GM23338 (cell line): ENCODE results near the gene TBC1D30. TPM values are rescaled to one million over a fixed set of nuclear protein-coding genes. Genes with fewer than 3 reads are reported as not detected.

Experiments used
- ATAC-seq: fragments of 200-7000 bp; cut with Tn5 transposase; 3 replicates; pipeline ENCODE4 v1.9.1; 2020
- DNase-seq: peaks from one replicate; pipeline ENCODE4 v3.0.0-alpha.2; 2015; ENCODE audit warnings: low spot score
- H2AFZ ChIP-seq: fragments of 200-600 bp; sonication (generic); 2 replicates; pipeline ENCODE4 v1.8.0; 2016; ENCODE audit warnings: antibody characterized with exemption, mild to moderate bottlenecking, moderate library complexity
- H3F3A ChIP-seq: fragments of 200-600 bp; sonication (generic); replicated peaks from 2 replicates; pipeline ENCODE4 v1.8.0; 2017; ENCODE audit warnings: antibody characterized with exemption, mixed run types, low read depth
- H3K27ac ChIP-seq: fragments of 200-600 bp; sonication (generic); 2 replicates; pipeline ENCODE4 v1.6.1; 2016; ENCODE audit warnings: low read depth
- H3K27me3 ChIP-seq: fragments of 200-600 bp; sonication (generic); 2 replicates; pipeline ENCODE4 v1.8.0; 2016; ENCODE audit warnings: mild to moderate bottlenecking, mixed run types, moderate library complexity; ENCODE audit not compliant: insufficient read depth
- H3K36me3 ChIP-seq: fragments of 200-600 bp; sonication (generic); 2 replicates; pipeline ENCODE4 v1.8.0; 2016; ENCODE audit warnings: mild to moderate bottlenecking; ENCODE audit not compliant: insufficient read depth
- H3K4me1 ChIP-seq: fragments of 200-600 bp; sonication (generic); 2 replicates; pipeline ENCODE4 v1.8.0; 2016; ENCODE audit warnings: mild to moderate bottlenecking, moderate library complexity; ENCODE audit not compliant: insufficient read depth
- H3K4me2 ChIP-seq: fragments of 200-600 bp; sonication (generic); 2 replicates; pipeline ENCODE4 v1.7.1; 2017; ENCODE audit warnings: mixed run types
- H3K4me3 ChIP-seq: fragments of 200-600 bp; sonication (generic); 2 replicates; pipeline ENCODE4 v1.6.1; 2016; ENCODE audit warnings: mixed run types
- H3K79me2 ChIP-seq: fragments of 200-600 bp; sonication (generic); replicated peaks from 2 replicates; pipeline ENCODE4 v1.8.0; 2017; ENCODE audit warnings: mild to moderate bottlenecking; ENCODE audit not compliant: insufficient read depth
- H3K9me2 ChIP-seq: fragments of 200-600 bp; sonication (generic); 2 replicates; pipeline ENCODE4 v1.8.0; 2017; ENCODE audit not compliant: insufficient read depth
- H4K20me1 ChIP-seq: fragments of 200-600 bp; sonication (generic); replicated peaks from 2 replicates; pipeline ENCODE4 v1.8.0; 2017; ENCODE audit warnings: mild to moderate bottlenecking; ENCODE audit not compliant: insufficient read depth
- H3K27ac Mint-ChIP-seq: 2 replicates; pipeline ENCODE4 v1.8.0; 2020; ENCODE audit warnings: inconsistent platforms, mild to moderate bottlenecking, moderate library complexity, mixed read lengths
- H3K27me3 Mint-ChIP-seq: 3 replicates; pipeline ENCODE4 v1.8.0; 2022; ENCODE audit warnings: low read depth, mild to moderate bottlenecking, moderate library complexity, mixed read lengths, inconsistent platforms; ENCODE audit not compliant: insufficient read depth, poor library complexity
- H3K36me3 Mint-ChIP-seq: 3 replicates; pipeline ENCODE4 v1.8.0; 2021; ENCODE audit warnings: low read depth, mild to moderate bottlenecking, inconsistent platforms, moderate library complexity, mixed read lengths
- H3K4me1 Mint-ChIP-seq: 3 replicates; pipeline ENCODE4 v1.8.0; 2020; ENCODE audit warnings: mild to moderate bottlenecking, inconsistent platforms, mixed read lengths
- H3K4me3 Mint-ChIP-seq: 3 replicates; pipeline ENCODE4 v1.8.0; 2021; ENCODE audit warnings: moderate library complexity, mild to moderate bottlenecking, inconsistent platforms, mixed read lengths
- H3K9me3 Mint-ChIP-seq: 3 replicates; pipeline ENCODE4 v1.8.0; 2020; ENCODE audit warnings: moderate library complexity, mild to moderate bottlenecking, inconsistent platforms, mixed read lengths
- CREB1 ChIP-seq: fragments of 250-450 bp; sonication (Bioruptor Pico); IDR thresholded peaks from 2 replicates; pipeline ENCODE4 v1.5.0; 2020; ENCODE audit warnings: low read depth, mild to moderate bottlenecking, moderate library complexity
- CTCF ChIP-seq, 2 experiments: fragments of 200-600 bp in 1 of 2; sonication (generic) in 1 of 2; conservative IDR thresholded peaks; 2 replicates each; pipeline versions ENCODE4 v1.5.1 to v1.6.1; 2016 to 2017; ENCODE audit warnings: antibody characterized with exemption in 2 of 2, low read depth in 2 of 2, mild to moderate bottlenecking in 2 of 2, moderate library complexity in 1 of 2
- ETS1 ChIP-seq: IDR thresholded peaks from 2 replicates; pipeline ENCODE4 v1.6.1; 2016; ENCODE audit warnings: antibody characterized with exemption
- EZH2phosphoT487 ChIP-seq: fragments of 200-600 bp; sonication (generic); IDR thresholded peaks from one replicate; pipeline ENCODE4 v1.8.1; 2018; ENCODE audit warnings: antibody characterized with exemption; ENCODE audit not compliant: unreplicated experiment
- JUNB ChIP-seq: IDR thresholded peaks from one replicate; pipeline ENCODE4 v1.6.1; 2016; ENCODE audit warnings: antibody characterized with exemption; ENCODE audit not compliant: unreplicated experiment
- NANOG ChIP-seq: IDR thresholded peaks from 2 replicates; pipeline ENCODE4 v1.6.1; 2016; ENCODE audit warnings: antibody characterized with exemption, borderline replicate concordance
- POLR2AphosphoS5 ChIP-seq: IDR thresholded peaks from 2 replicates; pipeline ENCODE4 v1.6.1; 2016; ENCODE audit warnings: antibody characterized with exemption, low read depth
- STAT1 ChIP-seq: IDR thresholded peaks from one replicate; pipeline ENCODE4 v1.6.1; 2016; ENCODE audit warnings: antibody characterized with exemption; ENCODE audit not compliant: unreplicated experiment
- ZNF114 ChIP-seq: fragments of 250-450 bp; sonication (Bioruptor Pico); IDR thresholded peaks from 2 replicates; pipeline ENCODE4 v1.5.0; 2020; ENCODE audit warnings: mild to moderate bottlenecking, moderate library complexity
- ZNF331 ChIP-seq: fragments of 250-450 bp; sonication (Bioruptor Pico); IDR thresholded peaks from 2 replicates; pipeline ENCODE4 v1.5.0; 2020; ENCODE audit warnings: low read depth, mild to moderate bottlenecking, moderate library complexity
- ZNF462 ChIP-seq: fragments of 250-450 bp; sonication (Bioruptor Pico); IDR thresholded peaks from 2 replicates; pipeline ENCODE4 v1.5.0; 2020; ENCODE audit warnings: mild to moderate bottlenecking, moderate library complexity
- polyA plus RNA-seq: library from polyadenylated mRNA; unstranded; fragments of >200 nt; fragmentation: Nextera tagmentation; extraction: Ambion mirVana; gene quantifications from 2 replicates; pipeline ENCODE4 v1.2.1, GENCODE V29; 2016
- total RNA-seq: library from RNA; depleted of rRNA; stranded (reverse); fragments of >200 nt; shearing (Covaris generic); gene quantifications from 2 replicates; pipeline ENCODE4 v1.2.3, GENCODE V29; 2014

TBC1D30 gene
- total and polyA plus RNA-seq, 2 experiments from 2014 or later = 2.9 to 9.6 TPM

- Histone ChIP-seq H3K4me1 (peaks cover 2% of the 10 kb centered on the region), H3K79me2 (no peaks in the 10 kb centered on the region), H3F3A (no peaks in the 10 kb centered on the region), H4K20me1 (no peaks in the 10 kb centered on the region), H3K4me2 (no peak overlapping the region), H3K27ac (no peak overlapping the region), H3K4me3 (no peak overlapping the region), H3K9me2 (no peaks in the 10 kb centered on the region), H3K36me3 (no peaks in the 10 kb centered on the region), H2AFZ (no peak overlapping the region), H3K27me3 (no peaks in the 10 kb centered on the region)
- no peak overlapping the region for H3K4me3 Mint-ChIP-seq
- H3K9me3 Mint-ChIP-seq = no peaks in the 10 kb centered on the region
- H3K36me3 Mint-ChIP-seq = no peaks in the 10 kb centered on the region
- TF ChIP-seq CREB1 (CRISPR knock-in tag) = no peak
- no peak for TF ChIP-seq ZNF114
- no peak for TF ChIP-seq JUNB
- no peak for TF ChIP-seq NANOG
- no peak for TF ChIP-seq EZH2phosphoT487
- TF ChIP-seq ZNF462 = no peak
- no peak overlapping the region for H3K27ac Mint-ChIP-seq
- DNase-seq = no peak
- peaks cover 2% of the 10 kb centered on the region for H3K27me3 Mint-ChIP-seq
- peak; percentile 43 for ATAC-seq
- peaks cover 2% of the 10 kb centered on the region; the same call in 2 of the 3 replicates for H3K4me1 Mint-ChIP-seq
These were observed 30.8 kb upstream of the TBC1D30 start for GRCh38 chr12:64793610-64794009.

- no peaks in the 10 kb centered on the region for H3K9me2 ChIP-seq
- Mint-ChIP-seq H3K9me3 (no peaks in the 10 kb centered on the region), H3K4me3 (no peak overlapping the region), H3K4me1 (peaks cover 2% of the 10 kb centered on the region; the same call in 2 of the 3 replicates), H3K27ac (no peak overlapping the region), H3K27me3 (peaks cover 3% of the 10 kb centered on the region), H3K36me3 (no peaks in the 10 kb centered on the region)
- ATAC-seq (no peak), DNase-seq (no peak)
- no peak overlapping the region for H3K27ac ChIP-seq
- H3F3A ChIP-seq = no peaks in the 10 kb centered on the region
- H3K4me2 ChIP-seq = no peak overlapping the region
- H3K36me3 ChIP-seq = no peaks in the 10 kb centered on the region
- no peaks in the 10 kb centered on the region for H4K20me1 ChIP-seq
- no peaks in the 10 kb centered on the region for H3K27me3 ChIP-seq
- H3K4me1 ChIP-seq = no peaks in the 10 kb centered on the region
- H3K4me3 ChIP-seq = no peak overlapping the region
- H3K79me2 ChIP-seq = no peaks in the 10 kb centered on the region
- H2AFZ ChIP-seq = no peak overlapping the region
- no peak for TF ChIP-seq JUNB
- TF ChIP-seq ETS1 = no peak
- no peak for TF ChIP-seq STAT1
- TF ChIP-seq EZH2phosphoT487 = no peak
- no peak for TF ChIP-seq ZNF331
- TF ChIP-seq POLR2AphosphoS5 = no peak
- no peak for TF ChIP-seq NANOG
- TF ChIP-seq CTCF (conservative IDR thresholded peaks at IDR 0.05; ENCODE audit: low read depth in 2 of 2) = no peak
These were observed 30.1 kb upstream of the TBC1D30 start for GRCh38 chr12:64794305-64794704.
